GM10847 (cell line): ENCODE measurements around the gene IGLL5.

Experiments
- POLR2A ChIP-seq: IDR thresholded peaks from 2 replicates; pipeline ENCODE4 v1.6.1; 2011; ENCODE audit not compliant: insufficient read length; ENCODE audit errors: extremely low read depth

Gene IGLL5

GRCh38 chr22:22935546-22936157, 48.0 kb downstream of the IGLL5 start:
- peak; percentile 31 for TF ChIP-seq POLR2A

- no peak for TF ChIP-seq POLR2A
Measured at GRCh38 chr22:22936180-22936914, 48.7 kb downstream of the IGLL5 start.

- TF ChIP-seq POLR2A = no peak
Measured at GRCh38 chr22:22936915-22937656, 49.5 kb downstream of the IGLL5 start.

- TF ChIP-seq POLR2A = no peak
Measured at GRCh38 chr22:22937894-22938480, 50.4 kb downstream of the IGLL5 start.

GRCh38 chr22:22938672-22939587, 51.3 kb downstream of the IGLL5 start:
- TF ChIP-seq POLR2A = no peak

GRCh38 chr22:22939588-22940368, 52.2 kb downstream of the IGLL5 start:
- TF ChIP-seq POLR2A = no peak

- TF ChIP-seq POLR2A = no peak
Measured at GRCh38 chr22:22940961-22941605, 53.5 kb downstream of the IGLL5 start.

GRCh38 chr22:22941831-22942510, 54.4 kb downstream of the IGLL5 start:
- TF ChIP-seq POLR2A = no peak

GRCh38 chr22:22942511-22943329, 55.1 kb downstream of the IGLL5 start:
- TF ChIP-seq POLR2A = no peak

- no peak for TF ChIP-seq POLR2A
Measured at GRCh38 chr22:22943521-22944267, 56.1 kb downstream of the IGLL5 start.

GRCh38 chr22:22944268-22944985, 56.8 kb downstream of the IGLL5 start:
- no peak for TF ChIP-seq POLR2A

- TF ChIP-seq POLR2A = no peak
Measured at GRCh38 chr22:22945195-22945594, 57.6 kb downstream of the IGLL5 start.
